HG02623 (cell line): ENCODE results near the gene AK4.

Source experiments
- ATAC-seq: cut with Tn5 transposase; IDR thresholded peaks from one replicate; pipeline ENCODE4 v1.9.1; 2021; ENCODE audit warnings: moderate library complexity; ENCODE audit not compliant: unreplicated experiment

Gene AK4

GRCh38 chr1:65243491-65243890, 95.5 kb downstream of the AK4 start:
- ATAC-seq = no peak

- no peak for ATAC-seq
Observed at GRCh38 chr1:65245295-65245694, 97.3 kb downstream of the AK4 start.

GRCh38 chr1:65247419-65248359, 99.7 kb downstream of the AK4 start:
- no peak for ATAC-seq

GRCh38 chr1:65250826-65251225, 102.8 kb downstream of the AK4 start:
- no peak for ATAC-seq

GRCh38 chr1:65253800-65254319, 105.9 kb downstream of the AK4 start:
- peak; percentile 36 for ATAC-seq

GRCh38 chr1:65254320-65255034, 106.5 kb downstream of the AK4 start:
- ATAC-seq = peak; percentile 96

GRCh38 chr1:65255035-65255655, 107.1 kb downstream of the AK4 start:
- no peak for ATAC-seq

GRCh38 chr1:65255656-65256050, 107.7 kb downstream of the AK4 start:
- no peak for ATAC-seq

GRCh38 chr1:65256860-65257708, 109.1 kb downstream of the AK4 start:
- ATAC-seq = no peak

- ATAC-seq = no peak
Observed at GRCh38 chr1:65258106-65258505, 110.1 kb downstream of the AK4 start.

- peak; percentile 32 for ATAC-seq
Observed at GRCh38 chr1:65259816-65260215, 111.8 kb downstream of the AK4 start.

GRCh38 chr1:65260851-65261473, 113.0 kb downstream of the AK4 start:
- ATAC-seq = no peak

GRCh38 chr1:65263286-65263685, 115.3 kb downstream of the AK4 start:
- ATAC-seq = no peak

- ATAC-seq = no peak
Observed at GRCh38 chr1:65264197-65264929, 116.4 kb downstream of the AK4 start.

- no peak for ATAC-seq
Observed at GRCh38 chr1:65265296-65265650, 117.3 kb downstream of the AK4 start.

- ATAC-seq = no peak
Observed at GRCh38 chr1:65265651-65266351, 117.8 kb downstream of the AK4 start.

- ATAC-seq = no peak
Observed at GRCh38 chr1:65266476-65266875, 118.5 kb downstream of the AK4 start.

- no peak for ATAC-seq
Observed at GRCh38 chr1:65267271-65267670, 119.3 kb downstream of the AK4 start.

GRCh38 chr1:65267683-65268082, 119.7 kb downstream of the AK4 start:
- no peak for ATAC-seq
